Epithelial cell of esophagus (primary cell): ENCODE data around the gene FTCD.

Source experiments
- DNase-seq: peaks from one replicate; pipeline ENCODE4 v3.0.0; 2010; ENCODE audit warnings: low read depth
- H3K4me3 ChIP-seq: 2 replicates; pipeline ENCODE4 v1.5.1; 2011; ENCODE audit warnings: mild to moderate bottlenecking, low read length, control low read depth
- TF ChIP-seq, protein P1 (sequence below): IDR thresholded peaks from 2 replicates; pipeline ENCODE4 v1.5.1; 2011; ENCODE audit warnings: low read depth, mild to moderate bottlenecking, low read length, control low read depth, inconsistent platforms; ENCODE audit not compliant: insufficient read depth; ENCODE audit errors: missing control alignments

FTCD gene

DNA sequence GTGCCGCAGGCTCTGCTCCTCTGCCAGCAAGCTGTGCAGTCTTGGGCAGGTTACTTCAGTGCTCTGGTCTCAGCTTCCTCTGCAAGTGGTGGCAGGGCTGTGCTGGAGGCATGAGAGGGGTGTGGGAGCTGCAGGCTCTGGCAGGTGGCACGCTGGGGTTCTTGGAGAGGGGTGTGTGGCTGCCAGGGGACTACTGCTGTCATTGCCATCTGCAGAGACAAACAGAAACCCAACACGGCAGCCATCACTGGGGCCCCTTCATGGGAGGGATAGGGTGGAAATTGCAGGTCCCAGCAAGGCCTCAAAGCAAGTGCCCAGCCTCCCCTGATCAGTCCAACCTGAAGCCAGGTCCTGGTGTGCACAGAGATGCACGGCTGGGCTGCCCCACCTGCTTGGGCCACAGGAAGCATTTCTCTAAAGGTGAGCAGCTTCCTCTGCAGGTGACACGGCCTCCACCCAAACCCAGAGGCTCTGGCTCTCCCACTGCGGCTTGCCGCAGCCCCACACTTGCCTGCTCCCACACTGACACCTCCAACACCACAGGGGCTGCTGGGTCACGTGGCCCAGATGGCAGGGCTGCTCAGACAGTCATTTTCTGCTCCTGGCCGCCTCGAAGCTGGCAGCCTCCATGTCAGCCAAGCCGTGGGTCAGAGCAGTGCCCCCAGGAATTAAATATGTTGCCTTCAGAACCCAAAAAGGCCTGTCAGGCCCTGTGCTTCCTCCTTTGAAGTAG is 61.5 kb downstream of the FTCD start:
- TF ChIP-seq, protein P1, sequence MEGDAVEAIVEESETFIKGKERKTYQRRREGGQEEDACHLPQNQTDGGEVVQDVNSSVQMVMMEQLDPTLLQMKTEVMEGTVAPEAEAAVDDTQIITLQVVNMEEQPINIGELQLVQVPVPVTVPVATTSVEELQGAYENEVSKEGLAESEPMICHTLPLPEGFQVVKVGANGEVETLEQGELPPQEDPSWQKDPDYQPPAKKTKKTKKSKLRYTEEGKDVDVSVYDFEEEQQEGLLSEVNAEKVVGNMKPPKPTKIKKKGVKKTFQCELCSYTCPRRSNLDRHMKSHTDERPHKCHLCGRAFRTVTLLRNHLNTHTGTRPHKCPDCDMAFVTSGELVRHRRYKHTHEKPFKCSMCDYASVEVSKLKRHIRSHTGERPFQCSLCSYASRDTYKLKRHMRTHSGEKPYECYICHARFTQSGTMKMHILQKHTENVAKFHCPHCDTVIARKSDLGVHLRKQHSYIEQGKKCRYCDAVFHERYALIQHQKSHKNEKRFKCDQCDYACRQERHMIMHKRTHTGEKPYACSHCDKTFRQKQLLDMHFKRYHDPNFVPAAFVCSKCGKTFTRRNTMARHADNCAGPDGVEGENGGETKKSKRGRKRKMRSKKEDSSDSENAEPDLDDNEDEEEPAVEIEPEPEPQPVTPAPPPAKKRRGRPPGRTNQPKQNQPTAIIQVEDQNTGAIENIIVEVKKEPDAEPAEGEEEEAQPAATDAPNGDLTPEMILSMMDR, result no peak
- no peak for DNase-seq
- H3K4me3 ChIP-seq, result no peak overlapping the region

DNA sequence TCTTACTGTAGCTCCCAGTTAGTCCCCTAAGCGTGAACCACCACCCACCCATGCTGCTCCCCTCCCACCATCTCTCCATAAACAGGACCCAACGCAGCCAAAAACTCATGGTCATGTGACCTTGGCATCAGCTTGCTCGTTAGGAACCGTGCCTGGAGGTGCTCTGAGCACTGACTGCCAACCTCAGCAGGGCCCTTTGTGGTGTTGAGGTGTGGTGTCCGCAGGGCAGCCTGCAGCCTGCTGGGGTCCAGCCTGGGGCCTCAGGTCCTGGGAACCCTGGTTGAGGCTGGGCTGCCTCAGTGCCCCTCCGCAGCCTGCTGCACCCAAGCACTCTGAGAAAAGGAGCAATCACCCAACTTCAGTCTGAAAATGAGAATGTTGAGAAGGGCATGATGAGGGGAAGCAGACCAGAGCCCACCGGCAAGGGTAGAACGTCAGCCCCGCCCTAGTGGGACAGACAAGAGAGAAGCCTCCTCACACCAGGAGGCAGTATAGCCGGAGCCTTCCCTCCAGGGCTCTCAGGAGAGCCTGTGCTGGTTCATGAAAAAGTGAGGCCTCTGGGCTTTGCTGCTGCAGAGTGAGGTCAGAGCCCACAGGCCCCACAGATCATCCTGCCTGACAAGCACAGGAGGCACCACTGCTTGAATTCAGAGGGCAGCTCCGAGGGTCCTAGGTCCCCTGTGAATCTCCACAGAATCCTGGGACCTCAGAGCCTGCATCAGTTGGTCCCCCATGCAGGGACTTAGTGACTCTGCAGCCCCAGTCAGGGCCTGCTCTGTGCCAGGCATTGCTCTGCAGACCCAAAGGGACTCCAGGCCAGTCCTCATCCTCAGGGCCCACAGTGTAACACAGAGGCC is 62.3 kb downstream of the FTCD start:
- no peak for DNase-seq
- TF ChIP-seq, protein P1, result no peak
- H3K4me3 ChIP-seq, result no peak overlapping the region

DNA sequence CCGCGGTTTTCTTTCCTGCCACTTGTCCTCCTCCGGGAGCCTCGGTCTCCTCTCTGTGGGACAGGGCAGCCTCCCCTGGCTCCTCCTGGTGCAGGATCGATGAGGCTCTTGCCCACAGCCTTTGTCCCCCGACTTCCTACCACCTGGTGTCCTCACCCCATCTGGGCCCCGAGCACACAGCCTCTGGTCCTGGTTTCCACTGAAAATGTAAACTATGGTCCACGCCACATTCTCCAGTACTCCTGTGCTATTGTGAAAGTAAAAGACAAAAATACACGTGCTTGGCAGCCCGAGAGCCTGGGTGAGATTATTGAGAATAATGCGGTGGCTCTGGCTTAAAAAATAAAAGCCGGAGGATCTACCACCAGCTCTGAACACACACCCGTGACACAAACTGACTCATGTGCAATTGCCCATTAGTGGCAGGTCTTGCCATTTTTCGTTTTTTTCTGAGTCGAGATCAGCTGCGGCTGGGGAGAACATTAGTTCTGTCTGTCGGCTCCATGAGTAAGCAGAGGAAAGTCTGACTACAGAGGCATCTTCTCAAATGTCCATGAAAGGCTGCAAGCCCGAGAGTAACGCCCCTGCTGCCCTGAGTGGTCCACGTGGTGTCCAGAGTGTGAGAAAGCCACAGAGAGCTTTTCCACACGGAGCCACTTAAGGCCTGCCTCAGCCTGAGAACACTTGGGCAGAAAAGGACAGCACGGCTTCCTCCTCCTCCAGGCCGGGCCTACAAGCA is 63.2 kb downstream of the FTCD start:
- DNase-seq, result no peak
- H3K4me3 ChIP-seq, result no peak overlapping the region
- TF ChIP-seq, protein P1, result no peak

DNA sequence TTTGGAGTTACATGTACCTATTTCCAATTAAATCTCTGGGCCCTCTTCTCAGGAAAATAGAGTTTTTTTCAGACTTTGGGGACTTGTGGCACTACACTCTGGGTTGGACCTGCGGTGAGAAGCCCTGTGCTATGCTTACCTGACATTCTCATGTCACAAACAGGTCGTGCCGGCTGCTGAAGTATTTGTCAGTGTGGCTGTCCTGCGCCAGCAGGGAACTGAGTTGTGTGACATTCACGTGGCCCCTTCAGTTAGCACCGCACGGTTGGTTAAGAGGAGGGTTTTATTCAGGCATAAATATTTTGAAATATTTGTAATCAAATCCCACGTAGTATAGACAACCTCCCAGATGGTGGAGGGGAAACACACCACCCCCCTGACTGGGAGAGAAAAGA is 63.8 kb downstream of the FTCD start:
- TF ChIP-seq, protein P1, result no peak
- H3K4me3 ChIP-seq, result no peak overlapping the region
- no peak for DNase-seq

DNA sequence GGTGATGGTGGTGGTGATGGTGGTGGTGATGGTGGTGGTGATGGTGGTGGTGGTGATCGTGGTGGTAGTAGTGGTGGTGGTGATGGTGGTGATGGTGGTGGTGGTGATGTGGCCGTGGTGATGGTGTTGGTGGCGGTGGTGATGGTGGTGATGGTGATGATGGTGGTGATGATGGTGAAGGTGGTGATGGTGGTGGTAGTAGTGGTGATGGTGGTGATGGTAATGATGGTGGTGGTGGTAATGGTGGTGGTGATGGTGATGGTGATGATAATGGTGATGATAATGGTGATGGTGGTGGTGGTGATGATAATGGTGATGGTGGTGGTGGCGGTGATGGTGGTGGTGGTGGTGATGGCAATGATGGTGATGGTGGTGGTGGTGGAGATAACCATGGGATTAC is 64.3 kb downstream of the FTCD start:
- H3K4me3 ChIP-seq, result no peak overlapping the region
- TF ChIP-seq, protein P1, result no peak
- no peak for DNase-seq

DNA sequence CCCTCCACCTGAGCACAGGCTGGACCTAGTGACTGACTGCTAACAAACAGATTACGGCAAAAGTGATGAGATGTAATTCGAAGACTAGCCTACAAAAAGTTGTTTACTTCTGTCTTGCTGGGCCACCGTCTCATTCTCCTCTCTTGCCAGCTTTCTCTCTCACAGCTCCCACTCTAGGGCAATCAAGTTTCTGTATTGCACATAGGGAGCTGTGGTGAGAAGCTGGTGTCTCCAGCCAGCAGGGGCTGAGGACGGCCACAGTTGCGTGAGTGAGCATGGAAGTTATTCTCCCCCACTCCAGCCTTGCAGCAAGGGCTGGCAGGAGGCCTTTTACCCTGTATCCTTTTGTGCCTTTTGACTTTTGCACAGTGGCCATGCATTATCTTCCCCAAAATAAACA is 66.1 kb downstream of the FTCD start:
- DNase-seq, result no peak
- TF ChIP-seq, protein P1, result no peak

More for the DNA sequence above, 66.1 kb downstream of the FTCD start:
- H3K4me3 ChIP-seq, result no peak overlapping the region
